GM18867 (cell line): ENCODE results near the gene UGT1A5.

Experiments used
- ATAC-seq: cut with Tn5 transposase; IDR thresholded peaks from one replicate; pipeline ENCODE4 v1.9.1; 2021; ENCODE audit warnings: mild to moderate bottlenecking, moderate library complexity; ENCODE audit not compliant: unreplicated experiment

The UGT1A5 gene

GRCh38 chr2:233775414-233775813, 62.7 kb downstream of the UGT1A5 start:
- no peak for ATAC-seq

- ATAC-seq = no peak
These were observed 65.3 kb downstream of the UGT1A5 start, which contains the start of gene MROH2A for GRCh38 chr2:233778030-233778429. Gene MROH2A (plus strand): TSS chr2:233778330. CDS start chr2:233779359, 1,029 bp downstream.

GRCh38 chr2:233779722-233780121, 67.0 kb downstream of the UGT1A5 start:
- ATAC-seq = no peak

DNA sequence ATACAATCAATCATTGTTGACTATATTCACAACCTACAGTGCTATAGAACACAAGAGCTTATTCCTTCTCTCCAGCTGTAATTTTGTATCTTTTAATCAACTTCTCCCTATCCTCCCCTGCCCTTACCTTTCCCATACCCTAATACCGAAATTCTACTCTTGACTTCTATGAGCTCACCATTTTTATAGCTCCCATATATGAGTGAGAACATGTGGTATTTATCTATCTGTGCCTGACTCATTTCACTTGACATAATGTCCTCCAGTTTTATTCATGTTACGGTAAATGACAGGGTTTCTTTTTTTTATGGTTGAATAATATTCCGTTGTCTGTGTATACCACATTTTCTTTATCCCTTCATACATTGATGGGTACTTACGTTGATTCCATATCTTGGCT, 68.1 kb downstream of the UGT1A5 start:
- no peak for ATAC-seq

- ATAC-seq = no peak
These were observed 76.8 kb downstream of the UGT1A5 start for GRCh38 chr2:233789554-233789953.

DNA sequence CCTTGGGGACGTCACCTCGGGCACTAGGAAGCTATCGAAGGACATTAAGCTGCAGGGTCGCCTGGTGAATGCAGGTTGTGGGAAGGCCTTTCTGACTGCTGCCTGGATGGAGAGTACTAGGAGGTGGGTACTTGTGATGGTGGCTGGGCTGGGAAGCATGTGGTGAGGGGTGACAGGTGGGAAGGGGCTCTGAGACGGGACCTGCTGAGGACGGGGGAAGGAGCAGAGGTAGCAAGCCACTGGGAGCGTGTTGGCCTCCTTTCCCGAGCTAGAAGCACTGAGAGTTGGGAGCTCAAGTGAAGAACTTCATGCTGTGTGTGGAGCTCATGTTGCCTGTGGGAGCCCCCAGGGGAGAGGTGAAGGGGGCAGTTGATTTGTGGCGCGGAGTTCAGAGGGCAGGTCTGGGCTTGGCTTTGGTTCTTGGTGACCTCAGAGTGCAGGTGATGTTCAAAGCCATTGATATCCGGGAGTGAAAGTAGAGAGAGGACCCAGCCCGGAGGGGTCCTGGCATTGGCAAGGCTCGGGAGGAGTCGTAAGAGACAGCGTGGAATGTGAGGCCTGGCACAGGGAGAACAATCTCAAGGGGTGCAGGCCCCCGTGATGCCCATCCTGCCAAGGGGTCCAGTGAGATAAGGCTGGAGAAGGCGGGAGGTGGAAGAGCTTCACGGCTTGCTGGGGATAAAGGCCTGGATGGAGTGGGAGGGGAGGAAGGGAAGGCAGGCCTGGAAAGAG, 78.6 kb downstream of the UGT1A5 start:
- no peak for ATAC-seq

DNA sequence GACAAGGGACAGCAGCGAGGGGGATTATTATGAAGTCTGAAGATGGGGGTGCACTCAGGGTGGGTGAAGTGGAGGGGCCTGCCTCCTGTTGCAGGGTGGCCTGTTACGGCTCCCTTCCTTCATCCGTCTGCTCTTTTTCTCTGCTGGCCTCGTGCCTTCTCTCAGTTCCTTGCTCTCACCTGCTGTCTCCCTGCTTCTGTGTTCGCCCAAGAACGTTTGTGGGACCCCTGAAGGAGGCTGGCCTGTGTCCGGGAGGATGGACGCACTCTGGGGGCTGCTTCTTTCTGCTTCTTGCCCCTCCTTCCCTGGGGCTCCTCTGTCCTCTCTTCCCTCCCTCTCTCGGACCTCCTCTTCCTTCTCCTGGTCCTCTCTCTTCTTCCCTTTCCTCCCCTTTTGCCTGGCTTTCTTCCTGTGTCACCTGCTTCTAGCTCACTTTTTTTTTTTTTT, 79.2 kb downstream of the UGT1A5 start:
- no peak for ATAC-seq

GRCh38 chr2:233792720-233793119, 80.0 kb downstream of the UGT1A5 start:
- ATAC-seq = no peak

DNA sequence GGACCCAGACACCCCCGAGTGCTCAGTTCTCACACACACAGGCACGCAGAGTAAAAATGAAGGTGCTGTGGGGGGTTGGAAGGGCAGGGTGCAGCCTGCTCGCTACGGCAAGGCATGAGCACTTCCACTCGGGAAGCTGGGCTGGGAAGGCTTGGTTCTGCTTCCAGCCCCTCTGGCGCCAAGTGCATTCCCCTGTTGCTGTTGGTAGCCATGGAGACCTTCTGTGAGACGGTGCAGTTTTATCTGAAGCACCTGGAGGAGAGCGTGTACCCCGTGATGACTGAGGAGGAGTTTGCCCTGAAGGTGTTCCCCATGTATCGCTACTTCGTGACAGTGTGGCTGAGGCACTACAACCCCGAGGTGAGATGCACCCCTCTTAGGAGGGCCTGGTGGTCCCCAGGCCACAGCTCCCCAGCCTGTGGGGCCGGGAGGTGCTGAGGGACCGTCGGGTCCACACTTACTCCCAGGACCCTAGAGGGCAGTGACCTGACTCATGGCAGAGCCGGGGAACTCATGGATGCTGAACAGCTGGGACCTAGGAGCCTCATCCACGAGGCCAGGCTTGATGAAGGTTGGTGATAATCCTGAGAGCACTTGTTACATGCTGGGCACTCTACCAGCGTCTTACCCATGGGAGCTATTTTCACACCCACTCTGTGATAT, 80.9 kb downstream of the UGT1A5 start:
- no peak for ATAC-seq

DNA sequence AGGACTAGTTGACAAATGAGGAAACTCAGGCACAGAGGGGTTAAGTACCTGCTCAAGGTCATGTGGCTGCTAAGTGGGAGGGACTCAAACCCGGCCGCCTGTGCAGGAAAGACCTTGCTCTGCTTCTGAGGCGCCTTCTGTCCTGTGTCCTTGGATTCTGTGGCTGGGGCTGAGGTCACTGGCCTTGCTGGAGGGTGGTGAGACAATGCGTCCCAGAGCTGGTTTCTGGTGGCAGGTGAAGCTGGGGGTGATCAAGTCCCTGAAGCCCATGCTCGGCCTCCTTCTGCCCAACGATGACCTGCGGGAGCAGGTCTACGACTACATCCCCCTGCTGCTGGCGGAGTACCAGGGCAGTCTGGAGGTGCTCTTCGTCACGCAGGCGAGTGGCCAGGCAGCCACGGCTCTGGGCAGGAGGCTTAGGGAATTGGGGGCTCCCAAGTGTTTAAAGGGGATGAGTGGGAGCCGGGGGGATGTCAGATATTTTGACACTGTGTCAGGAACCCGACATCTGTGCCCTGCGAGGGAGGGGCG, 81.5 kb downstream of the UGT1A5 start:
- ATAC-seq = no peak

GRCh38 chr2:233795735-233796171, 83.0 kb downstream of the UGT1A5 start:
- ATAC-seq = no peak

GRCh38 chr2:233796254-233796653, 83.5 kb downstream of the UGT1A5 start:
- no peak for ATAC-seq

DNA sequence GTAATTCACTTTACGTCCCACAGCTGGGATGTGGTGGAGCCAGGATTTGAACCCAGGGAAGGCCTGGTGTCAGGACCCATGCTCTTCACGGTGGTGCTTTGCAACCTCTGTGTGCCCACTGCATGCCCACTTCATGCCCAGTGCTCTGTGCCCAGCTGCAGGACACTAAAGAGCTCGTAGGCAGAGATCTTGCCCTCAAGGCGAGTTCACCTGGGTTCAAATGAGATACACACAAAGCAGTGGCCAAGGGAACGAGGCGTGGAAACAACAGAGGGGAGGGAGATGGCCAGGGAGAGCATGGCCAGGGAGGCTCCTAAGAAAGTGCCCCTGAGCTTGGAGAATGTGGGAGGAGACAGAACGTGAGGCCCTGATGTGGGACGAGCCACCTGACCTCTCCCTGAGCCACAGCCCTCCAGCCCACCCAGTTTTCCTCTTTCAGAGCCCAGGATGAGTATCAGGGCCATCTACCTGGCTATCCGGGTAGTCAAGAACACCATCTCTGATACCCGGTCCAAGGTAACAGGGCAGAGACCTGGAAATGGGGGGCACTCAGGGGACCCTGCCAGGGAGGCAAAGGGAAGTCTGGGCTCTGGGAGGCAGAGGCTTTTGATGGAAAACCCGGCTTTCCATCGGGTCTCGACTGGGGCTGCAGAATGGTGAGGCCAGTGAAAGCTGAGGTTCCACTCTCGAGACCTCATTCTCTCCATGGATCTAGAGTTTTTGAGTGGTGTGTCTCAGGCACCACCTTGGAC, 85.8 kb downstream of the UGT1A5 start:
- no peak for ATAC-seq

- no peak for ATAC-seq
These were observed 86.5 kb downstream of the UGT1A5 start for GRCh38 chr2:233799087-233799665.

DNA sequence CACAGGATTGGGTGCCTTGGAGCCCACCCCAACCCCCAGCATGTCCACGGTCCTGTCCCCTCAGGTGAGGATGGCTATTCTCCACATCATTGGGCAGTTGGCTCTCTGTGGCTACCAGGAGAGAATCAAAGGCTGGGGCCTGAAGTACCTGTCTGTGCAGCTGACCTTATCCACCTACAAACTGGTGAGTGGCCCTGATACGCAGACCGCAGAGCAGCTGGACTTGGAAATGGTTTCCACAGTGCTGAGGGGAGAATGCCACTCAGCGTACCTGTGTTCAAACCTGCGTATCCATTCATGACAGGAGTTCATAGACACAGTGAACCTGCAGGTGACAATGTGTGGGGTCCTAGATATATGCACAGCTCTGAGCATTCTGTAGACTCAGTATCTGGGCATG, 87.0 kb downstream of the UGT1A5 start:
- ATAC-seq = no peak

GRCh38 chr2:233800208-233800607, 87.5 kb downstream of the UGT1A5 start:
- ATAC-seq = no peak

GRCh38 chr2:233801357-233802131, 88.8 kb downstream of the UGT1A5 start:
- peak; percentile 48 for ATAC-seq

GRCh38 chr2:233802132-233802815, 89.6 kb downstream of the UGT1A5 start:
- no peak for ATAC-seq

GRCh38 chr2:233803292-233803911, 90.7 kb downstream of the UGT1A5 start:
- ATAC-seq = no peak
